Measurements from ENCODE around the gene CGB5. TPM values are rescaled to one million over a fixed set of nuclear protein-coding genes. Genes with fewer than 3 reads are reported as not detected.

CGB5 gene
- total and polyA plus RNA-seq, 9 of the 15 experiments (the other 6 are each of a cell fraction or from before 2014, with no cell fraction given), result not detected

- peak; percentile 56; the same call in 1 of the 2 replicates for TF ChIP-seq REST (IDR thresholded peaks at IDR 0.05; ENCODE audit: borderline replicate concordance)
- TF ChIP-seq REST (CRISPR knock-in tag; IDR thresholded peaks at IDR 0.05; ENCODE audit: low read depth), result no peak
- peak; percentile 53 for TF ChIP-seq ELF1 (tag; IDR thresholded peaks at IDR 0.05)
- TF ChIP-seq EZH2 (IDR thresholded peaks at IDR 0.05; ENCODE audit: borderline replicate concordance, low read depth, low read length), result no peak
- TF ChIP-seq ETS1 (conservative IDR thresholded peaks at IDR 0.05; ENCODE audit: control insufficient read depth, low read depth, low read length), result 0 out of 2 replicates have a peak, but pooled peaks have one; percentile 27
- TF ChIP-seq ETV1 (tag; conservative IDR thresholded peaks at IDR 0.05; ENCODE audit: low read depth), result peak; percentile 49
- no peak for TF ChIP-seq HDAC8 (tag; IDR thresholded peaks at IDR 0.05)
- no peak for TF ChIP-seq PBX2 (CRISPR knock-in tag; IDR thresholded peaks at IDR 0.05; ENCODE audit: low read depth)
- TF ChIP-seq PBX2 (tag; conservative IDR thresholded peaks at IDR 0.05; ENCODE audit: low read depth), result no peak
- no peak for TF ChIP-seq ZKSCAN1 (IDR thresholded peaks at IDR 0.05; ENCODE audit: low read depth, low read length)
- TF ChIP-seq ZBTB43 (CRISPR knock-in tag; IDR thresholded peaks at IDR 0.05), result no peak
- no peak for TF ChIP-seq DLX4 (CRISPR knock-in tag; IDR thresholded peaks at IDR 0.05)
- TF ChIP-seq ZNF3 (CRISPR knock-in tag; IDR thresholded peaks at IDR 0.05), result no peak
Observed at GRCh38 chr19:48999481-49000325, 43.9 kb upstream of the CGB5 start (continued).

Data from K562 (cell line).